GM20431 (cell line): ENCODE data around the gene ATF5.

ENCODE experiments used
- in situ Hi-C: fragments of 300-500 bp; cut with MseI, MboI; formaldehyde crosslinking; loops from one replicate; pipeline ENCODE4 v1.15.0; 2020; ENCODE audit warnings: low sequenced_read_pairs; ENCODE audit not compliant: unreplicated experiment

Gene ATF5

GRCh38 chr19:49929121-49929610 lies at the start of gene ATF5, which contains the start of gene NUP62:
Gene ATF5 (plus strand): TSS chr19:49929205. CDS start chr19:49930851, 1,646 bp downstream.
Gene NUP62 (minus strand): TSS chr19:49929504. CDS start chr19:49909807, 19,697 bp downstream.
- in situ Hi-C loops, result no loop called here

- in situ Hi-C loops, result no loop called here
Measured at GRCh38 chr19:49879243-49879963, 49.6 kb upstream of the ATF5 start.

- in situ Hi-C loops, result no loop called here
Measured at GRCh38 chr19:49880162-49880869, 48.7 kb upstream of the ATF5 start.

GRCh38 chr19:49881186-49881585 lies 47.8 kb upstream of the ATF5 start:
- in situ Hi-C loops, result no loop called here

GRCh38 chr19:49881672-49882394 lies 47.2 kb upstream of the ATF5 start:
- in situ Hi-C loops, result no loop called here

GRCh38 chr19:49882643-49883042 lies 46.4 kb upstream of the ATF5 start:
- in situ Hi-C loops, result no loop called here

GRCh38 chr19:49883094-49883493 lies 45.9 kb upstream of the ATF5 start:
- in situ Hi-C loops, result no loop called here

GRCh38 chr19:49884109-49884508 lies 44.9 kb upstream of the ATF5 start:
- in situ Hi-C loops, result no loop called here

- in situ Hi-C loops, result no loop called here
Measured at GRCh38 chr19:49884760-49885159, 44.2 kb upstream of the ATF5 start.

GRCh38 chr19:49887037-49887664 lies 41.9 kb upstream of the ATF5 start:
- in situ Hi-C loops, result no loop called here

GRCh38 chr19:49887665-49888509 lies 41.1 kb upstream of the ATF5 start:
- in situ Hi-C loops, result no loop called here

- in situ Hi-C loops, result no loop called here
Measured at GRCh38 chr19:49888510-49888824, 40.5 kb upstream of the ATF5 start.

GRCh38 chr19:49889038-49889686 lies 39.8 kb upstream of the ATF5 start:
- in situ Hi-C loops, result no loop called here

GRCh38 chr19:49889687-49890348 lies 39.2 kb upstream of the ATF5 start:
- in situ Hi-C loops, result no loop called here

- in situ Hi-C loops, result no loop called here
Measured at GRCh38 chr19:49890349-49891311, 38.4 kb upstream of the ATF5 start.

GRCh38 chr19:49891393-49891792 lies 37.6 kb upstream of the ATF5 start:
- in situ Hi-C loops, result no loop called here

- in situ Hi-C loops, result no loop called here
Measured at GRCh38 chr19:49892716-49893115, 36.3 kb upstream of the ATF5 start.
